LNCaP clone FGC (cell line): ENCODE data around the gene GLDC.
"Not testable (repeated sequence)": the region's sequence is repeated elsewhere in the genome, so short reads cannot be mapped to it uniquely, and the experiment has no call there.

Source experiments
- DNase-seq: peaks from one replicate; pipeline ENCODE4 v3.0.0-alpha.2; 2011; ENCODE audit warnings: low read depth
- H3K4me3 ChIP-seq: 2 replicates; pipeline ENCODE4 v1.5.1; 2011; ENCODE audit warnings: mild to moderate bottlenecking, low read depth, low read length, control low read depth
- CTCF ChIP-seq: IDR thresholded peaks from 2 replicates; pipeline ENCODE4 v1.5.1; 2012; ENCODE audit warnings: mild to moderate bottlenecking; ENCODE audit not compliant: control insufficient read depth, insufficient read depth; ENCODE audit errors: extremely low read depth

GLDC gene

GRCh38 chr9:6549106-6549800 is 96.3 kb downstream of the GLDC start:
- TF ChIP-seq CTCF, result no peak
- DNase-seq, result no peak
- no peak overlapping the region for H3K4me3 ChIP-seq

GRCh38 chr9:6545017-6545691 is 100.4 kb downstream of the GLDC start:
- no peak for TF ChIP-seq CTCF
- no peak for DNase-seq
- H3K4me3 ChIP-seq, result no peak overlapping the region

- H3K4me3 ChIP-seq, result no peak overlapping the region
- no peak for TF ChIP-seq CTCF
- DNase-seq, result no peak
Measured at GRCh38 chr9:6543204-6543603, 102.3 kb downstream of the GLDC start.

- H3K4me3 ChIP-seq, DNase-seq: not testable (repeated sequence)
Measured at GRCh38 chr9:6542617-6543016, 102.9 kb downstream of the GLDC start.

- H3K4me3 ChIP-seq, result no peak overlapping the region
- TF ChIP-seq CTCF, result no peak
- no peak for DNase-seq
Measured at GRCh38 chr9:6538666-6539071, 106.9 kb downstream of the GLDC start.

- no peak overlapping the region for H3K4me3 ChIP-seq
- no peak for DNase-seq
- no peak for TF ChIP-seq CTCF
Measured at GRCh38 chr9:6535594-6535993, 109.9 kb downstream of the GLDC start.

GRCh38 chr9:6525326-6526045 is 120.0 kb downstream of the GLDC start:
- H3K4me3 ChIP-seq, result no peak overlapping the region
- no peak for DNase-seq
- TF ChIP-seq CTCF, result no peak
